ENCODE results near the gene TRIM13.
"Not testable (repeated sequence)": the region's sequence is repeated elsewhere in the genome, so short reads cannot be mapped to it uniquely, and the experiment has no call there.

Gene TRIM13

GRCh38 chr13:49986471-49986870 lies 10.4 kb upstream of the TRIM13 start:
- H3K4me3 ChIP-seq (ENCODE audit: low read depth, low read length), result no peak overlapping the region
- TF ChIP-seq CTCF (IDR thresholded peaks at IDR 0.05; ENCODE audit: borderline replicate concordance, insufficient read depth, low read depth, low read length), result no peak

DNA sequence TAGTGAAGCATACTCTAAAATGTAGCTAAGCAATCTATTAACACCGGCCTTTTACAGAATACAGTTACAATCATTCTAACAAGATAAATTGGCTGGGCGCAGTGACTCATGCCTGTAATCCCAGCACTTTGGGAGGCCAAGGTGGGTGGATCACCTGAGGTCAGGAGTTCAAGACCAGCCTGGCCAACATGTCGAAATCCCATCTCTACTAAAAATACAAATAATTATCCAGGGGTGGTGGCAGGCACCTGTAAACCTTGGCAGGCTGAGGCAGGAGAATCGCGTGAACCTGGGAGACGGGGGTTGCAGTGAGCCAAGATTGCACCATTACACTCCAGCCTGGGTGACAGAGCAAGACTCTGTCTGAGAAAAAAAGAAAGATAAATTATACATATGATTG lies 6.2 kb upstream of the TRIM13 start:
- H3K4me3 ChIP-seq (ENCODE audit: low read depth, low read length), result not testable (repeated sequence)

GRCh38 chr13:49993111-49993510 lies 3.7 kb upstream of the TRIM13 start:
- TF ChIP-seq CTCF (IDR thresholded peaks at IDR 0.05; ENCODE audit: borderline replicate concordance, insufficient read depth, low read depth, low read length), result no peak
- H3K4me3 ChIP-seq (ENCODE audit: low read depth, low read length), result no peak overlapping the region

GRCh38 chr13:49993666-49994065 lies 3.2 kb upstream of the TRIM13 start:
- H3K4me3 ChIP-seq (ENCODE audit: low read depth, low read length), result no peak overlapping the region
- TF ChIP-seq CTCF (IDR thresholded peaks at IDR 0.05; ENCODE audit: borderline replicate concordance, insufficient read depth, low read depth, low read length), result no peak

- TF ChIP-seq CTCF (IDR thresholded peaks at IDR 0.05; ENCODE audit: borderline replicate concordance, insufficient read depth, low read depth, low read length), result no peak
- peak overlapping the region; percentile 76 for H3K4me3 ChIP-seq (ENCODE audit: low read depth, low read length)
Observed at GRCh38 chr13:49995625-49996101, 1.2 kb upstream of the TRIM13 start.

- TF ChIP-seq CTCF (IDR thresholded peaks at IDR 0.05; ENCODE audit: borderline replicate concordance, insufficient read depth, low read depth, low read length), result no peak
- peak overlapping the region; percentile 76 for H3K4me3 ChIP-seq (ENCODE audit: low read depth, low read length)
Observed at GRCh38 chr13:49996161-49996915, 504 bp upstream of the TRIM13 start.

- TF ChIP-seq CTCF (IDR thresholded peaks at IDR 0.05; ENCODE audit: borderline replicate concordance, insufficient read depth, low read depth, low read length), result no peak
- H3K4me3 ChIP-seq (ENCODE audit: low read depth, low read length), result peak overlapping the region; percentile 91
Observed at GRCh38 chr13:49997955-49998354, 1.1 kb downstream of the TRIM13 start.
